ENCODE data around the gene MAGI2. TPM values are rescaled to one million over a fixed set of nuclear protein-coding genes. Genes with fewer than 3 reads are reported as not detected.

The MAGI2 gene
- total RNA-seq, 1 donor from 2014 or later: 5.4 TPM

DNA sequence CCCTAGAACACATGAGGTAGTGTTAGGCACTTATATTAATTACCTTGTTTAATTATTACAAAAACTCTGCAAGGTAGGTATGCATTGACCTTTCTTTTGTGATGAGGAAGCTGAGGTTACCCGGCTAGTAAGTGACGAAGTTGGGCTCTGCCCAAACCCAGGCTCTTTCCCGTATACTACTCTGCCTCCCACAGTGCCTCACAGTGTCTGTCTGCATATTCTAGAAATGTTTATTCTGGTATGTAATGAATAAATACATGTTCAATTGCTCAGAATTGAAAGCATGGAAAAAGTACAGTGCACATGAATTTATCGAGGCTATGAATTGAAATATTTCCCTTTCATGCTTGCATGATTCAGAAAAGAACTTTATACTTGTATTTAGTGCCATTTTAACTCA is 1350.0 kb downstream of the MAGI2 start:
- FAIRE-seq (no peak), DNase-seq (ENCODE audit: low read depth) (peak; percentile 5)
- H3K27ac ChIP-seq (ENCODE audit: low read depth, low read length): no peak overlapping the region
- no peaks in the 10 kb centered on the region for H3K9me3 ChIP-seq (ENCODE audit: insufficient read depth, low read depth, low read length)
- no peak overlapping the region for H3K4me2 ChIP-seq (ENCODE audit: low read length)
- H3K4me3 ChIP-seq (ENCODE audit: insufficient read depth, low read depth, low read length): no peak overlapping the region
- no peak overlapping the region for H2AFZ ChIP-seq (ENCODE audit: low read depth, low read length)
- no peak overlapping the region for H3K9ac ChIP-seq (ENCODE audit: low read length)
- no peaks in the 10 kb centered on the region for H3K36me3 ChIP-seq (ENCODE audit: insufficient read depth, low read length)
- no peaks in the 10 kb centered on the region for H3K27me3 ChIP-seq (ENCODE audit: insufficient read depth, low read length)
- Mint-ChIP-seq H3K36me3 (ENCODE audit: low read depth, unreplicated experiment) (no peaks in the 10 kb centered on the region), H3K4me3 (ENCODE audit: unreplicated experiment) (no peak overlapping the region), H3K4me1 (ENCODE audit: low read depth, unreplicated experiment) (peaks cover 14% of the 10 kb centered on the region), H3K9me3 (ENCODE audit: unreplicated experiment) (no peaks in the 10 kb centered on the region), H3K27ac (ENCODE audit: unreplicated experiment) (no peak overlapping the region), H3K27me3 (ENCODE audit: low read depth, unreplicated experiment) (no peaks in the 10 kb centered on the region)
- TF ChIP-seq, protein P1, sequence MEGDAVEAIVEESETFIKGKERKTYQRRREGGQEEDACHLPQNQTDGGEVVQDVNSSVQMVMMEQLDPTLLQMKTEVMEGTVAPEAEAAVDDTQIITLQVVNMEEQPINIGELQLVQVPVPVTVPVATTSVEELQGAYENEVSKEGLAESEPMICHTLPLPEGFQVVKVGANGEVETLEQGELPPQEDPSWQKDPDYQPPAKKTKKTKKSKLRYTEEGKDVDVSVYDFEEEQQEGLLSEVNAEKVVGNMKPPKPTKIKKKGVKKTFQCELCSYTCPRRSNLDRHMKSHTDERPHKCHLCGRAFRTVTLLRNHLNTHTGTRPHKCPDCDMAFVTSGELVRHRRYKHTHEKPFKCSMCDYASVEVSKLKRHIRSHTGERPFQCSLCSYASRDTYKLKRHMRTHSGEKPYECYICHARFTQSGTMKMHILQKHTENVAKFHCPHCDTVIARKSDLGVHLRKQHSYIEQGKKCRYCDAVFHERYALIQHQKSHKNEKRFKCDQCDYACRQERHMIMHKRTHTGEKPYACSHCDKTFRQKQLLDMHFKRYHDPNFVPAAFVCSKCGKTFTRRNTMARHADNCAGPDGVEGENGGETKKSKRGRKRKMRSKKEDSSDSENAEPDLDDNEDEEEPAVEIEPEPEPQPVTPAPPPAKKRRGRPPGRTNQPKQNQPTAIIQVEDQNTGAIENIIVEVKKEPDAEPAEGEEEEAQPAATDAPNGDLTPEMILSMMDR (IDR thresholded peaks at IDR 0.05; ENCODE audit: insufficient read depth, low read depth, low read length): no peak
- TF ChIP-seq EZH2 (IDR thresholded peaks at IDR 0.05; ENCODE audit: insufficient read depth, low read length): no peak
- peaks cover 15% of the 10 kb centered on the region for H3K4me1 ChIP-seq (ENCODE audit: insufficient read depth, low read length)
- no peaks in the 10 kb centered on the region for H4K20me1 ChIP-seq (ENCODE audit: insufficient read depth, low read length)
- no peaks in the 10 kb centered on the region for H3K79me2 ChIP-seq (ENCODE audit: insufficient read depth, low read length)

DNA sequence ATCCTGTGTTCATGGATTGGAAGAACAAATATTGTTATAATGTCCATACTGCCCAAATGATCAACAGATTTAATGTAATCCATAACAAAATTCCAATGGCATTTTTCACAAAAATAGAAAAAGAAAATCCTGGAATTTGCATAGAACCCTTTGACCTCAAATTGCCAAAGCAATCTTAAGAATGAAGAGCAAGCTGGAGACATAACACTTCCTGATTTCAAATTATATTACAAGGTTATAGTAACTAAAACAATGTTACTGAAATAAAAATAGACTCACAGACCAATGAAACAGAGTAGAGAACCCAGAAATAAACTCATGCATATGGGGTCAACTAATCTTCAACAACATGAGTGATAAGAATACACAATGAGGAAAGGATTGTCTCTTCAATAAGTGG is 1352.4 kb downstream of the MAGI2 start:
- Histone ChIP-seq H3K9ac (ENCODE audit: low read length) (no peak overlapping the region), H3K4me3 (ENCODE audit: insufficient read depth, low read depth, low read length) (no peak overlapping the region), H3K9me3 (ENCODE audit: insufficient read depth, low read depth, low read length) (no peaks in the 10 kb centered on the region), H3K4me2 (ENCODE audit: low read length) (no peak overlapping the region), H3K27me3 (ENCODE audit: insufficient read depth, low read length) (no peaks in the 10 kb centered on the region), H4K20me1 (ENCODE audit: insufficient read depth, low read length) (no peaks in the 10 kb centered on the region), H3K79me2 (ENCODE audit: insufficient read depth, low read length) (no peaks in the 10 kb centered on the region), H2AFZ (ENCODE audit: low read depth, low read length) (no peak overlapping the region), H3K36me3 (ENCODE audit: insufficient read depth, low read length) (no peaks in the 10 kb centered on the region), H3K27ac (ENCODE audit: low read depth, low read length) (no peak overlapping the region), H3K4me1 (ENCODE audit: insufficient read depth, low read length) (peaks cover 15% of the 10 kb centered on the region)
- DNase-seq (ENCODE audit: low read depth): no peak
- Mint-ChIP-seq H3K9me3 (ENCODE audit: unreplicated experiment) (no peaks in the 10 kb centered on the region), H3K4me3 (ENCODE audit: unreplicated experiment) (no peak overlapping the region), H3K36me3 (ENCODE audit: low read depth, unreplicated experiment) (no peaks in the 10 kb centered on the region), H3K27me3 (ENCODE audit: low read depth, unreplicated experiment) (no peaks in the 10 kb centered on the region), H3K4me1 (ENCODE audit: low read depth, unreplicated experiment) (peaks cover 16% of the 10 kb centered on the region), H3K27ac (ENCODE audit: unreplicated experiment) (no peak overlapping the region)
- no peak for FAIRE-seq
- TF ChIP-seq, protein P1 (IDR thresholded peaks at IDR 0.05; ENCODE audit: insufficient read depth, low read depth, low read length): no peak
- TF ChIP-seq EZH2 (IDR thresholded peaks at IDR 0.05; ENCODE audit: insufficient read depth, low read length): no peak

DNA sequence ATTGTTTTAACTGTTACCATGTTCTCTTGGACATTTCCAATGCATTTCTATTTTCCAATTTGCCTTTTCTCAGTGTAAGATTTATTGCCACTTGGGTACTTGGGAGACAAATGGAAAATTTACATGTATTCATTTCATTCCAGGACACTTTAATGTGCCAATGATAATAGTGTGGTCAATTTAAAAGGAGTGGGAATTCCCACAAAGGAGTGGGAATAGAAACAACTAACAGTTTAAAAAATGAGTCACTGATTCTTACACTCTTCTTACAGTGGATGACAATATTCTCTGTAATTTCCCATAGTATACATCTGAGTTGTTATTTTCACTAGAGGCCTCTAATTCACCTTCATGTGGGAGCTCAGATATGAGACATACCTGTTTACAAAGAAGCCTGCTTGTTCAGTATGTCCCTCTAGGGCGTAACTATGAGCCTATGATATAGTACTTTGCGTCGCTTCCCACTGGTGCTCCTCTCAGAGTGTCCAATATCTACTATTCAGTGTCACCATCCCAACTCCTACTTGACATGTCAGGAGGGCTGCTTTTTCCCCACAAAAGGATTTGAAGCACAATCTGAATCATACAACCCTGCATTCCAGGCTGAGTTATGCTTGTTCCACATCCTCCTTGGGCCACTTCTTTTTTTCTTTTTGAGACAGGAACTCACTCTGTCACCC is 1353.6 kb downstream of the MAGI2 start:
- H3K27me3 Mint-ChIP-seq (ENCODE audit: low read depth, unreplicated experiment): no peaks in the 10 kb centered on the region
- no peaks in the 10 kb centered on the region for H3K36me3 ChIP-seq (ENCODE audit: insufficient read depth, low read length)
- FAIRE-seq (peak; percentile 76), DNase-seq (ENCODE audit: low read depth) (peak; percentile 96)
- H3K9me3 ChIP-seq (ENCODE audit: insufficient read depth, low read depth, low read length): no peaks in the 10 kb centered on the region
- no peaks in the 10 kb centered on the region for H3K79me2 ChIP-seq (ENCODE audit: insufficient read depth, low read length)
- H3K4me1 Mint-ChIP-seq (ENCODE audit: low read depth, unreplicated experiment): peaks cover 24% of the 10 kb centered on the region
- no peaks in the 10 kb centered on the region for H4K20me1 ChIP-seq (ENCODE audit: insufficient read depth, low read length)
- peak overlapping the region; percentile 73 for H3K4me2 ChIP-seq (ENCODE audit: low read length)
- H3K36me3 Mint-ChIP-seq (ENCODE audit: low read depth, unreplicated experiment): no peaks in the 10 kb centered on the region
- no peak overlapping the region for H3K4me3 Mint-ChIP-seq (ENCODE audit: unreplicated experiment)
- H3K27ac Mint-ChIP-seq (ENCODE audit: unreplicated experiment): peak overlapping the region; percentile 96
- no peaks in the 10 kb centered on the region for H3K27me3 ChIP-seq (ENCODE audit: insufficient read depth, low read length)
- peaks cover 2% of the 10 kb centered on the region for H3K9me3 Mint-ChIP-seq (ENCODE audit: unreplicated experiment)
- peak overlapping the region; percentile 71 for H3K9ac ChIP-seq (ENCODE audit: low read length)
- peak overlapping the region; percentile 93 for H3K27ac ChIP-seq (ENCODE audit: low read depth, low read length)
- H2AFZ ChIP-seq (ENCODE audit: low read depth, low read length): peak overlapping the region; percentile 49
- H3K4me1 ChIP-seq (ENCODE audit: insufficient read depth, low read length): peaks cover 15% of the 10 kb centered on the region
- no peak overlapping the region for H3K4me3 ChIP-seq (ENCODE audit: insufficient read depth, low read depth, low read length)
- TF ChIP-seq, protein P1 (IDR thresholded peaks at IDR 0.05; ENCODE audit: insufficient read depth, low read depth, low read length): no peak
- TF ChIP-seq EZH2 (IDR thresholded peaks at IDR 0.05; ENCODE audit: insufficient read depth, low read length): no peak

Data from astrocyte (in vitro differentiated cells and primary cell).